Left colon (tissue), 2 donors: Measurements from ENCODE around the gene CENPB. TPM values are rescaled to one million over a fixed set of nuclear protein-coding genes. Genes with fewer than 3 reads are reported as not detected.
A peak's percentile ranks its signal among the peaks of the same experiment; 100 is the strongest.

Source experiments
- ATAC-seq: fragments of 200-7000 bp; cut with Tn5 transposase; one replicate; pipeline ENCODE4 v1.9.1; 2020; ENCODE audit warnings: mild to moderate bottlenecking, moderate library complexity
- DNase-seq, 2 donors: peaks; one replicate each; pipeline ENCODE4 v3.0.0-alpha.2; 2020
- intact Hi-C, 2 donors: fragments of 100-400 bp; cut with DNase I in 1 of 2; cut with micrococcal nuclease in 1 of 2; formaldehyde crosslinking; loops; one replicate each; pipeline versions ENCODE4 v1.11.2 to v1.14.0; 2022; cut with DNase I, micrococcal nuclease
- total RNA-seq, 2 donors: library from RNA; stranded (reverse); fragmentation: NEBNext Ultra II Directional; extraction: Animal tissue kit (Norgen Biotek cat#: 25700); gene quantifications; one replicate each; pipeline ENCODE4 v1.2.1, GENCODE V29; 2021
- donor health status: DM: no; HTN: no; CAD: no.
- donor health status: DM: yes; HTN: yes; CAD: no.

Gene CENPB
- total RNA-seq, 2 donors from 2014 or later = 80.5 to 82.2 TPM

- no peak for ATAC-seq
- intact Hi-C loops = no loop called here
- no peak for DNase-seq
Observed at GRCh38 chr20:3757268-3757667, 29.3 kb downstream of the CENPB start.

DNA sequence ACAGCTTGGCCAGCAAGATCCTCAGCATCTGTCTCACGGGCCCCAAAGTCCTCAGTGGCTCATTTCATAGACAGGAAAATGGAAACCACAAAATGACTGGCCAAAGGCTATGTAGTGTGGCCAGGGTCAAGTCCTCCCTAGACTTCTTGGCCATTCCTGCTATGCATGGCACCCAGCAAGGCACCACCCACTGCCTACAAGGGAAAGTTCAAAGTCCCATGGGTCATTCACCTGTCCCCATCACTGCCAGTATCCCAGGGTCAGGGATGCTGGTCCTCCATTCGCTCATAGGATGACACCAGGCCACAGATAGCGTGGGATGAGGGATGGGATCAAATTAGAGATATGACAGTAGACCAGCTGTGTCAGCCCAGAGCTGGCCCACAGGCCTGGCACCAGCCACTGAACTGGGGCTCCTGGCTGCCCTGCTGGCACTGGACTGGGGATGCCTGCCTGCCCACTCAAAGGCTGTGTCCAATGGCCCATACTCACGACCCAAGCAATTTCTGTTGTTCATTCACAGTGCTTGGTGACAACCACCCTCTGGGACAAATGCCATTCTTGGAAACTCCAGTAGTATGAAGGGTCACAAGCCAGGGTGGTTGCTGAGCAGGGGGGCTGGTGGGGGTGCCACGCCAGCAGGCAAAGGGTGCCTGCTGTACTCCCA lies 30.6 kb downstream of the CENPB start:
- DNase-seq (no peak), ATAC-seq (no peak)
- intact Hi-C loops = no loop called here

DNA sequence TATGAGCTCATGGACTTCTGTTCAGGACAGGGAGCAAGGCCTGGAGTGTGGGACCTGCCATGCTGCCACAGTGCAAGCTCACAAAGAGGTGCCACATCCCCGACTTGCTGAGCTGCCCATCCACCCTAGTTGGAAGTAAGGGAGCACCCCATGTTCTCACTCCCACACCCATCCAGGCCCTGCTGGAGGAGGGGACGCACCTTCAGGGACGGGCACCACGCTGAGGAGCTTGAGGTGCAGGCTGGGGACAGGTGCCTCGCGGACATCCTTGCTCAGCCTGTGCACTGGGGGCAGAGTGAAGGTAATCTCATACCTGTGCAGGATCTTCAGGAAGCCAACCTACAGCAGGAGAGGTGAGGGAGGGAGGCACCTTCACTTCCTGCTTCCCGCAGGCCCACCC lies 31.3 kb downstream of the CENPB start:
- intact Hi-C loops = no loop called here
- DNase-seq = no peak
- ATAC-seq = no peak

GRCh38 chr20:3754276-3754630 lies 32.3 kb downstream of the CENPB start:
- DNase-seq (no peak), ATAC-seq (no peak)
- intact Hi-C loops = no loop called here

GRCh38 chr20:3753501-3754275 lies 32.9 kb downstream of the CENPB start:
- no peak for ATAC-seq
- no peak for DNase-seq
- intact Hi-C loops = no loop called here

DNA sequence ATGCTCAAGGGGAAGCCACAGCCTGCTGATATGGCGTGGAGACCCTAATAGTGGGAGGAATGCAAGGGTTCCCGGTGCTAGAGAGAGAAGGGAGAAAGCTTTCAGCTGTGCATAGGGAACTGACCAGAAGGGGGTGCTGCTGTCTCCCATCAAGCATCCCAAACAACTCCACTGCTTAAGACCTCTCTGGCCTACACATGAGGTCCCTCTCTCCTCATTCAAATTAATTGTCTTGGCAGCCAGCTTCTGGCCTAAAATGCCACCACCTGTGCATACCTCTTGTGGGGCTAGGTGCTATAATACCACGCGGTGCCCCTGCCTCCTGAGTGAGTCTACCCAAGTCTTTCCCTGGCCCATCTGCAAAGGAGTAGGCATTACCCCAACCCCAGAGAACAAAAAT lies 33.4 kb downstream of the CENPB start:
- intact Hi-C loops = no loop called here
- DNase-seq (peak in 1 of 2 donors; percentile 77), ATAC-seq (peak; percentile 68)

- DNase-seq = no peak
- intact Hi-C loops = no loop called here
- ATAC-seq = peak; percentile 11
Observed at GRCh38 chr20:3752386-3752759, 34.2 kb downstream of the CENPB start.

- peak; percentile 69 to 74 for DNase-seq
- ATAC-seq = peak; percentile 64
- intact Hi-C loops = no loop called here
Observed at GRCh38 chr20:3751675-3752385, 34.7 kb downstream of the CENPB start.

- DNase-seq = no peak
- intact Hi-C loops = no loop called here
- peak; percentile 1 for ATAC-seq
Observed at GRCh38 chr20:3751305-3751674, 35.2 kb downstream of the CENPB start.

DNA sequence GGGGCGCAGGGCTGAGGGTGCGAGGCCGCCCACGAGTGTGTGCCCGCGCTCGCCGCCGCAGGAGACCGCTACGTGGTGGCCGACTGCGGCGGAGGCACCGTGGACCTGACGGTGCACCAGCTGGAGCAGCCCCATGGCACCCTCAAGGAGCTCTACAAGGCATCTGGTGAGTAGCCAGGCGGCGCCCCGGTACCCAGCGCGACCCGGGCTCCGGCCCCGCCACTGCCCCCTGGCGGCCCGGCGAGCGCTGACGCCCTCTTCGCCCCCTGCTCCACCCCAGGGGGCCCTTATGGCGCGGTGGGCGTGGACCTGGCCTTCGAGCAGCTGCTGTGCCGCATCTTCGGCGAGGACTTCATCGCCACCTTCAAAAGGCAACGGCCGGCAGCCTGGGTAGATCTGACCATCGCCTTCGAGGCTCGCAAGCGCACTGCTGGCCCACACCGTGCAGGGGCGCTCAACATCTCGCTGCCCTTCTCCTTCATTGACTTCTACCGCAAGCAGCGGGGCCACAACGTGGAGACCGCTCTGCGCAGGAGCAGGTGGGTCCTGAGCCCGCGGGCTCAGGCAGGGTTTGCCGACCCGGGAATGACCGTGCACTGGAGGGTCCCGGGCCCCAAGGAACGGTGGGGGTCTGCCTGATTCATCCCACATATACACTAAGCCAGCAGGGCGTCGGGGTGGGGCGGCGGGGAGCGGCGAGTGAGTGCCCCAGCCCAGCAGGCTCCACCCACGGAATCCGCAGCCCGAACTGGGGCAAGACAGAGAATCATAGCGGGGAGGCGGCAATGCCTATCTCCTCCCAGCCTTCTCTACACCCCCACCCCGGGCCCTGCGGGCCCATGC lies 36.6 kb downstream of the CENPB start:
- ATAC-seq (peak; percentile 41), DNase-seq (peak in 1 of 2 donors; percentile 32)
- intact Hi-C loops = no loop called here

GRCh38 chr20:3749087-3749688 lies 37.4 kb downstream of the CENPB start:
- no peak for ATAC-seq
- no peak for DNase-seq
- intact Hi-C loops = no loop called here

- no peak for ATAC-seq
- intact Hi-C loops = no loop called here
- DNase-seq = no peak
Observed at GRCh38 chr20:3748073-3748472, 38.5 kb downstream of the CENPB start.

DNA sequence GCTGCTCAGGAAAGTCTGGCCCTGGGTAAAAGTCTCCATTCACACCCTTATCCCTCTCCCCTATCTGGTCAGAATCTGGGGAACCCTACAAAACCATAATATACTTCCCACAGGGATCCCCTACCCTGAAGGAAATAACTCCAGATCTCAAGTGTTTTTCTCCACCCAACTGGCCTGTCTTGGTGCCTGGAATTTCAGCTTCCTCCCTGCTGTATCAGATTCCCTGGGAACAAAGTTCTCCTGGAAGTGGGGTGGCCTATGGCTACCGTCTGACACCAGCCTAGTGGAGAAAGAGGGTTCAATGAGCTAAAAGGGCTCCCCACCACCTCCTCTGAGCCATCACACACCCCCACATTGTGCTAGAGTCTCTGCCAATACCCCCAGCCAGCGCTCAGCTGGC lies 39.1 kb downstream of the CENPB start:
- no peak for ATAC-seq
- DNase-seq = no peak
- intact Hi-C loops = no loop called here

- ATAC-seq (no peak), DNase-seq (no peak)
- intact Hi-C loops = no loop called here
Observed at GRCh38 chr20:3745686-3746173, 40.8 kb downstream of the CENPB start.

GRCh38 chr20:3744806-3745685 lies 41.5 kb downstream of the CENPB start:
- DNase-seq (peak in 1 of 2 donors; percentile 56), ATAC-seq (peak; percentile 52)
- intact Hi-C loops = no loop called here

- ATAC-seq (no peak), DNase-seq (no peak)
- intact Hi-C loops = no loop called here
Observed at GRCh38 chr20:3744037-3744436, 42.5 kb downstream of the CENPB start.

GRCh38 chr20:3743251-3743650 lies 43.3 kb downstream of the CENPB start:
- ATAC-seq (no peak), DNase-seq (no peak)
- intact Hi-C loops = no loop called here
